Ovary (tissue), 3 donors: Measurements from ENCODE around the gene HDGF.

Source experiments
- CTCF ChIP-seq, 3 donors: fragments of 450-650 bp in 2 of 3; fragments of 200-600 bp in 1 of 3; IDR thresholded peaks; one replicate each; pipeline versions ENCODE4 v1.5.1 to v1.8.0; 2016 to 2022; ENCODE audit warnings: antibody characterized with exemption in 3 of 3, mild to moderate bottlenecking in 1 of 3
- EP300 ChIP-seq: sonication (generic); formaldehyde crosslinking; IDR thresholded peaks from one replicate; pipeline ENCODE4 v1.6.1; 2017; ENCODE audit warnings: antibody characterized with exemption
- POLR2A ChIP-seq: fragments of 450-650 bp; IDR thresholded peaks from one replicate; pipeline ENCODE4 v1.6.1; 2017; ENCODE audit warnings: antibody characterized with exemption, mild to moderate bottlenecking, moderate library complexity
- donor health status: DM: no; HTN: no; CAD: no.

- no peak for TF ChIP-seq CTCF (IDR thresholded peaks at IDR 0.05)
- TF ChIP-seq POLR2A = no peak
- TF ChIP-seq EP300 = no peak
Observed at GRCh38 chr1:156794506-156795373, 43.3 kb upstream of the HDGF start.
